ENCODE results near the gene CETN3.
"Not testable (repeated sequence)": the region's sequence is repeated elsewhere in the genome, so short reads cannot be mapped to it uniquely, and the experiment has no call there.

Gene CETN3

DNA sequence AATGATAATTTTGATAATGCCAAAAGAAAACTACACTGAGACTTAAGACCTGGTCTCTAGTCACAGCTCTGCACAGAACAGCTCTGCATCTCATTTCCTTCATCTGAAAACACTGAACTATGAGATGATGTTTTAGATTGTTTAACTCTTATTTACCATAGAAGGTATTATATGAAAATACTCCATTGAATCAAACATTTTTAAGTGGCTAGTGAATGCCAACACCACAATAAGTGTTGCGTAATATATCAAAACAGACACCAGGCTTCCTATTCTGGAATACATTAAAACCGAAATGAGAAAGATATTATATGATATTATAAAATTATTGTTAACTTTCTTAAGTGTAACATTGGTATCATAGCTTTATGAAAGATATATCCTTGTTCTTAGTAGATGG lies 14.6 kb downstream of the CETN3 start:
- ATAC-seq (no peak), DNase-seq (ENCODE audit: low spot score in 2 of 2) (no peak)
- Mint-ChIP-seq H3K9me3 (no peaks in the 10 kb centered on the region), H3K36me3 (peaks cover 32% of the 10 kb centered on the region), H3K4me3 (no peak overlapping the region), H3K27ac (no peak overlapping the region), H3K4me1 (no peaks in the 10 kb centered on the region)

DNA sequence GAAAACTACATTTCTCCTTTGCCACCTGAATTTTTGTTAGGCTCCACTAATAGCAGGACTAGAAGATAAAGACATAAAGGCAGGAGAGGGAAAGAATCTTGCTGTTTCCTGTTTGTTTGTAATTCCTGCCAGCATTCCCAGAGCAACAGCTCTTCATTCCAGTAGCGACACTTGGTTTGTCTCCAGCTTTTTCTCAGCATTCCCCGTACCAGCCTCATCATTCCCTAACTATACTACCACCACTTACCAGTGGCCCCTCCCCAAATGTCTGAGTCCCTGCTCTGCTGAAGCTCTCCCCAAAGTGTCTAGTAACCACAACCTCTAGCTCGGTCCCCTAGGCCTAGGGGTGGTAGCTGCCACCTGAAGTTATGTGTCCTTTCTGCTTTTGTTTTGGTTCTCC lies 18.6 kb downstream of the CETN3 start:
- no peak overlapping the region for H3K27ac Mint-ChIP-seq
- no peaks in the 10 kb centered on the region for H3K4me1 Mint-ChIP-seq
- H3K4me3 Mint-ChIP-seq: no peak overlapping the region
- DNase-seq (ENCODE audit: low spot score in 2 of 2) (no peak), ATAC-seq (no peak)
- H3K9me3 Mint-ChIP-seq: no peaks in the 10 kb centered on the region
- H3K36me3 Mint-ChIP-seq: peaks cover 12% of the 10 kb centered on the region

DNA sequence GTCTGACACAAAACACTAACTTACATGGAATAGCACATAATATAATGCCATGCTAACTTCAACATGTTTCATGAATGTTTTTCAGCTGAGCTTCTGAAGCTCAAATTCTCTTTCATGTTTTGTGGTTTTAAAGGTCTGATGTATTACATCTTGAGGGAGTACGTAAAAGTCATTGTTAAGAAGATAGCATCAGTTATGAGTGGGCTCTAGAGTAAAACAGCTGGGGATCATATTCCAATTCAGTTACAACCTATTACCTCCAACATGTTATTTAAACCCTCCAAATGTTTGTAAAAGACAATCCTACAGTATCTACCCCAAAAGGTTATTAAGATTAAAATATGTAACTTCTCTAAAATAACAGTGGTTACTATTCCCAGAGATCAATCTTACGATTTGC lies 19.2 kb downstream of the CETN3 start:
- DNase-seq (ENCODE audit: low spot score in 2 of 2): no peak
- ATAC-seq: no peak
- H3K9me3 Mint-ChIP-seq: no peaks in the 10 kb centered on the region
- no peaks in the 10 kb centered on the region for H3K4me1 Mint-ChIP-seq
- H3K36me3 Mint-ChIP-seq: peaks cover 12% of the 10 kb centered on the region
- no peak overlapping the region for H3K27ac Mint-ChIP-seq
- H3K4me3 Mint-ChIP-seq: no peak overlapping the region

DNA sequence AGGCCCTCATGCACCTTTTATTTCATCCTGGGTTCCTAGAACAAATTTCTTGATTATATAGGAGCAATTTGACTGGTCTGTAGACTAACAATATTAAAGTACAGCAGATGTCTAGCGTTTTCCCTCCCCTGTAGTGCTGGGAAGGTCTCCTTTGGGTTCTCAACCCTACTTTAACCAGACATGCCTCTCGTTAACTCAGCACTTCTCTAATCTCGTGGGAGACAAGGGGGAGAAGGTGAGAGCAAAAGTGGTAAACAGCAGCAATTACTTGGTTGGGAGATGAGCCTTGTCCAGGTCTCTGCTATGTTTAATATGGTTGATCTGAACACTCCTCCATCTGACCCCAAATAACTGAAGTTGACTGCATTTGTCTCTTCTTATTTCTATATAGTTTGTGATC lies 22.0 kb downstream of the CETN3 start:
- no peak for DNase-seq (ENCODE audit: low spot score in 2 of 2)
- Mint-ChIP-seq H3K27ac (no peak overlapping the region), H3K4me3 (no peak overlapping the region), H3K9me3 (no peaks in the 10 kb centered on the region), H3K4me1 (no peaks in the 10 kb centered on the region), H3K36me3 (peaks cover 3% of the 10 kb centered on the region)
- ATAC-seq: no peak

DNA sequence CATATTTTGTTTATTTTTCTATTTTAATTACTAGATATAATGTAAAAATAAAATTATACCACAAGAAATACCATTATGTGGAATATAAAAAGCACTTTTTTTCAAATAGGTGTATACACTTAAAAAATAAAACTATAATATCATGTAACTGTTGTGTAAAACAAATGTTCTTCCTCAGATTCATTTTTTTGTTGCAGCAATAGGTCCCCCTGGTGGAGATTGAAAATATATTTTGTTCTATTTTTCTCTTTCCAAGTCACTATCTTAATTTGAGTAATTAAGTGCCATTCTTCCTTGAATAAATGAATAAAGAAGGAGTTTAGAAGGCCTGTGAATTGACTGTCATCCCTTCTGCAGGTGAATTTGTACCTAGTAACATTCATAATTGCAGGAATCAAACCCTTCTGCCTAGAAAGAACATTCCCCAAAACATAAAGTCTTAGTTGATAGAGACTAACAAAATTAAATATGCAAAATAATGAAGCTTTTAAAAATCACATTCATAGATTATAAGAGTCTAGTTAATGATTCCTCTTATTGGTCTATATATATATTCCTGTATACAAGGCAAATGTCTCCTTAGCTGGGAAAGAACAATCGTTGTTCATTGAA lies 23.4 kb downstream of the CETN3 start:
- Mint-ChIP-seq H3K4me1 (no peaks in the 10 kb centered on the region), H3K9me3 (no peaks in the 10 kb centered on the region), H3K27ac (no peak overlapping the region), H3K4me3 (no peak overlapping the region), H3K36me3 (no peaks in the 10 kb centered on the region)
- ATAC-seq: no peak
- DNase-seq (ENCODE audit: low spot score in 2 of 2): no peak

DNA sequence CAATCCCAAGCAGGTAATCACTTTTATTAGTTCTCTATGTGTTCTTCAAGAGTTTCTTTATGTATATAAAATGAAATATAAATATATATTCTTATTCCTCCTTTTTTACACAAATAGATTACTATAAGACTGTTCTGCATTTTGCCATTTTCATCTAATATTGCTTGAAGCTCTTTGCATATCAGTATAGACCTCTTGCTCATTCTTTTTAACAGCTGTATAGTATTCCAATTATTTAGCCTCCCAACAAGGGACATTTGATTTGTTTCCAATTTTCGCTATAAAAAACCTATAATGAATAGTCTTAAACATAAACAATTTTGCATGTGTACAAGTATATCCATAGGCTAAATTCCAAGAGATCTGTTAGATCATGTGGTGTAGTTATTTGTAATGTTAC lies 25.2 kb downstream of the CETN3 start:
- Mint-ChIP-seq H3K4me1 (no peaks in the 10 kb centered on the region), H3K9me3 (no peaks in the 10 kb centered on the region), H3K4me3 (no peak overlapping the region), H3K27ac (no peak overlapping the region), H3K36me3 (no peaks in the 10 kb centered on the region)
- no peak for ATAC-seq
- DNase-seq (ENCODE audit: low spot score in 2 of 2): no peak

DNA sequence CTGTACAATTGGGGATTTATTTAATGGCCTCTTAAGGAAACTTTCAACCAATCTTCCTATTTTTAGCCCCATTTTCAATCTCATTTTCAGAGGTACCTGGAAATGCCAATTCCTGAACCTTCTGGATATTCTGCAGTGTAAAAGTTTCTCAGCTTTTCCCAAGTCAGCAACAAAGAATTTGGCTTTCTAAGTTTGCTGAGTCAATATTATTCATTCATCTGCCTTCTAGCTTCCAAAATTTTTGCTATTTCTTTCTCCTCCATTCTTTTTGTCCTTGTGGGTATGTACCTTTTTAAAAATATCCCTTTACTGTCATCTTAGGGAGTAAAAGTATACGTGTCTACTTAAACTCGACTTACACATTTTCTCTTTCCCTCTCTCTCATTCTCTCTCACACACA lies 25.7 kb downstream of the CETN3 start:
- H3K36me3 Mint-ChIP-seq: no peaks in the 10 kb centered on the region
- no peak overlapping the region for H3K4me3 Mint-ChIP-seq
- ATAC-seq: no peak
- no peaks in the 10 kb centered on the region for H3K9me3 Mint-ChIP-seq
- H3K4me1 Mint-ChIP-seq: no peaks in the 10 kb centered on the region
- H3K27ac Mint-ChIP-seq: no peak overlapping the region
- no peak for DNase-seq (ENCODE audit: low spot score in 2 of 2)

DNA sequence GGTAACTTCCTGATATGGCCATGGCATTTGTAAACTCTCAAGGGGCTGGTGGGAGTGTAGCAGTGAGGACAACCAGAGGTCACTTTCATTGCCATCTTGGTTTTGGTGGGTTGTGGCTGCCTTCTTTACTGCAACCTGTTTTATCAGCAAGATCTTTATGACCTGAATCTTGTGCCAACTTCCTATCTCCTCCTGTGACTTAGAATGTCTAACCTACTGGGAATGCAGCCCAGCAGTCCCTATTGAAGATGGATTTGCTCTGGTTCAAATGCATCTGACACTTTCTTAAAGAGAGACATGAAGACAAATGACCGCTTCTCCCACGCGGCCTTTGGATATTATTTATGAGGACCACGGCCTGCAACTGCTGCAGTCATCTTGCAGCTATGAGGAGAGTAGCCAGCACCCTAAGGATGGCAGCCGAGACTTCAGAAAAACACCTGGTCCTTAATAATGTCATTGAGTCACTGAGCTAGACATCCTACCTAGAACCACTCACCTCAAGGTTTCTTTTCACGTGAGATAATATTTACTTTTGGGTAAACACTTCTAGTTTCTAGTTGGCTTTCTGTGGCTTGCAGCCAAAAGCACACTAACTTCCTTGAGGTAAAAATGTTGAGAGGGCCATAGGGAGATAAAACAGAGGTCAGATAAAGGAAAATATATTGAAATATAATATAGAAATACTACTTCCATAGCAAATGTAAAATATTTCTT lies 28.2 kb downstream of the CETN3 start:
- H3K4me1 Mint-ChIP-seq: no peaks in the 10 kb centered on the region
- H3K9me3 Mint-ChIP-seq: no peaks in the 10 kb centered on the region
- no peaks in the 10 kb centered on the region for H3K36me3 Mint-ChIP-seq
- ATAC-seq: no peak
- DNase-seq (ENCODE audit: low spot score in 2 of 2): no peak
- no peak overlapping the region for H3K27ac Mint-ChIP-seq
- H3K4me3 Mint-ChIP-seq: no peak overlapping the region

DNA sequence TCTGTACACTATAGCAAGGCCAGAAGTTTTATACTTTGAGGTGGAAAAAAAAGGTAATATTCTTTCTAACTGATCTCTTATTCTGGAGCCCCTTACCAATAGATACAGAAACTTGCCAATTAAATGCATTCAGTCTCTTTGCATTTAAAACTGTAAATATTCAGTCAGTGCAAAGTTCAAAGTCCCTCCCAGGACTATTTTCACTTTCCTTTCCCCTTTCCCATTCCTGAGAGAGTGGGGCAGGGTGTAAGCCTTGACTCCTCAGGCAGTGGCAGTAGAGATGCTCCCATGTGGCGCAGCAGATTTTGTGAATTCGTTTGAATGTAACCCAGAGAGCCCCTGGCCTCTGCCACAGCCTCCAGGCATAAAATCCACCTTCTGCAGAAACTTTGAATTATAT lies 29.9 kb downstream of the CETN3 start:
- H3K4me1 Mint-ChIP-seq: no peaks in the 10 kb centered on the region
- no peaks in the 10 kb centered on the region for H3K36me3 Mint-ChIP-seq
- ATAC-seq (no peak), DNase-seq (ENCODE audit: low spot score in 2 of 2) (no peak)
- no peak overlapping the region for H3K4me3 Mint-ChIP-seq
- no peaks in the 10 kb centered on the region for H3K9me3 Mint-ChIP-seq
- H3K27ac Mint-ChIP-seq: no peak overlapping the region

DNA sequence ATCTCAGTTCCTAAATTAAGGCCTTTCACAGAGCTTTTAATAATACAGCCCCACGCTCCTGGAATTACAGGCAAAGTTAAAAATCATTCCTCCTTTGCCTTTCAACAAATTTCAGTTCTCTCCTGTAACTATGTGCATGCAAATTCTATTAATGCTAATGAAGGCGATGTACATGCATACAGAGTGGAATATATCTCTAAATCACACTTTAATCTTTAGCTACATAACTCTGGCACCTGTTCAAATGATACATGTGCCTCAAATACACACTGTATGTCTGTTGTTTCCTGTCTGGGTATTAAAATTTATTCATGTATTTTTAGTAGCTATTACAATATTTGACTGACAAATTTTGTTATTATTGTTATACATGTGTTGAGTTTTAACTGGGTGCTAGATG lies 30.8 kb downstream of the CETN3 start:
- DNase-seq (ENCODE audit: low spot score in 2 of 2): no peak
- no peaks in the 10 kb centered on the region for H3K4me1 Mint-ChIP-seq
- ATAC-seq: no peak
- H3K27ac Mint-ChIP-seq: no peak overlapping the region
- no peak overlapping the region for H3K4me3 Mint-ChIP-seq
- no peaks in the 10 kb centered on the region for H3K9me3 Mint-ChIP-seq
- H3K36me3 Mint-ChIP-seq: no peaks in the 10 kb centered on the region

DNA sequence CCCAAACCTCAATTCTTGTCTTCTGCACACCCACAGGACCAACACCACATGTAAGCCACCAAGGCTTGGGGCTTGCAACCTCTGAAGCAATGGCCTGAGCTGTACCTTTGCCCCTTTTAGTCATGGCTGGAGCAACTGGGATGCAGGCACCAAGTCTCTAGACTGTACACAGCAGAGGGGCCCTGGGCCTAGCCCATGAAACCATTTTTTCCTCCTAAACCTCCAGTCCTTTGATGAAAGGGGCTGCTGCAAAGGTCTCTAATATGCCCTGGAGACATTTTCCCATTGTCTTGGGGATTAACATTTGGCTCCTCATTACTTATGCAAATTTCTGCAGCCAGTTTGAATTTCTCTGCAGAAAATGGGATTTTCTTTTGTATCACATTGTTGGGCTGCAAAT lies 38.3 kb downstream of the CETN3 start:
- not testable (repeated sequence) for ATAC-seq; H3K27ac Mint-ChIP-seq; H3K4me3 Mint-ChIP-seq; H3K36me3 Mint-ChIP-seq; H3K9me3 Mint-ChIP-seq; H3K4me1 Mint-ChIP-seq; DNase-seq (ENCODE audit: low spot score in 2 of 2)

DNA sequence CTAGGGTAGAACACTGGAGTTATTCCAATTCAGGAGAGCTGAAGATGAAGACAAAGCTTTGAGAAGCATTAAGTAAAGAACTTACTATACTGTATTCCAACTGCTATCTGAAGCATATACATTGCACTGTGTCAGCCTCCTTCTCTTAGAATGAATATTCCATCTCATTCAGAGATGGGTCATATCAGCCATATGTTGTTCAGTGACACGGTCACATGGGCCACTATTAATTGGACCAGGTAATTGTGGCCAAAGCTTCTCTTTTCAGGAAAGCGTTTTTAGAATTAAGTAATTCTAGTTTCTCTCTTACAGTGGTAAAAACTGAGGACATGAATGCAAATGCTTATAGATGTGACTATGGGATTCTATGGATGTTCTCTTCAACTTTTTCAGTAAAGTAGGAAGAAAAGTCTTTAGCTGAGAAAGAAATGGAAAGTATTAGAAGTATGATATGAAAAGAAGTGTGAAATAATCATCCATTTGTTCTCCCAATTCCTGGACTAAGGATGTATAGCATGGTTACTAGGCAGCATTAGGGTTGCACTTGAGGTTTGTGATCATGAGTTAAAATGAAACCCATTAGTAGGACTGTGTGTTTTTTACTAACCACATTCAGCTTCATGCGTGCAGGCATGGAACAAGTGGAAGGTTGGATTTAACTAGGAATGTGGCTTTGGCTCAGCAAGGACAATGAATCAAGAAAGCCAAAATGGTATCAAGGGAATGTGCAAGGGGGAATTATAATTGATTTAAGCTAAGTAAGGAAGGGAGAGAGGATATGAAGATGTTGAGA lies 40.9 kb downstream of the CETN3 start:
- H3K36me3 Mint-ChIP-seq: no peaks in the 10 kb centered on the region
- ATAC-seq (no peak), DNase-seq (ENCODE audit: low spot score in 2 of 2) (no peak)
- no peak overlapping the region for H3K4me3 Mint-ChIP-seq
- H3K4me1 Mint-ChIP-seq: no peaks in the 10 kb centered on the region
- peaks cover 2% of the 10 kb centered on the region for H3K9me3 Mint-ChIP-seq
- H3K27ac Mint-ChIP-seq: no peak overlapping the region

DNA sequence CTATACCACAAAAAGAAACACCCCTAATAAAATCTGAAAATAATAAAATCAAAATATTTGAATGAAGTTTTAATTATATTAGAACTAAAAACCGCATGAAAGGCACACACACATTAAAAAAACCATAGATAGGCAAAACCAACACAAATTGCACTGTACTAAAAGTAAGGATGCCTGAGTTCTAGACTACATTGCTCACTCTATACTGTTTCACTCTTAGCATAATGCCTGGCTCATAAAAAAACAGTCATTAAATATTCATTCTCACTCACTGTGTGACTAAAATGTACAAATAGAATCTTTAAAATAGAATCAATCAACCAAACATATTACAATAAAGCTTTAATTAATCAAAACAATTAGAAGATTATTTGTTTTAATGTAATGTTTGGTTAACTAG lies 41.7 kb downstream of the CETN3 start:
- Mint-ChIP-seq H3K27ac (no peak overlapping the region), H3K4me3 (no peak overlapping the region), H3K9me3 (peaks cover 2% of the 10 kb centered on the region), H3K36me3 (no peaks in the 10 kb centered on the region), H3K4me1 (no peaks in the 10 kb centered on the region)
- DNase-seq (ENCODE audit: low spot score in 2 of 2) (no peak), ATAC-seq (no peak)

DNA sequence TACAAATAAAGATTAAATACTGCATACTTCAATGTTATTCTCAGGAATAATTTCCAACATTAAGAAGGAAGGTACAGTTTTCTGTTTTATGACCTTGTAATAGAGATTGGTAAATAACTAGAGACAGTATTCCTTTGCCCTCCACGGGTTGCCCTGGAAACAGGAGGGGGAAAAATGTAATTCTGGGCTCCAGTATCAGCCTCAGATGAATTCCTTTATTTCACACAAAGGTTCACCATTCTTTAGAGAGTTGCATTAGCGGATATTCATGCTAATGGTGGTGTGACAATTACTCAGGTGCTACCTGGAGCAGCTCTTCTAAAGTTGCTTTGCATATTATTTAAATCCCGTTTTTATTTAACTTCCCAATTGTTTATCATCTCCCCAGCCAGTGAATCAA lies 42.6 kb downstream of the CETN3 start:
- Mint-ChIP-seq H3K4me3 (no peak overlapping the region), H3K9me3 (peaks cover 2% of the 10 kb centered on the region), H3K27ac (no peak overlapping the region), H3K36me3 (no peaks in the 10 kb centered on the region), H3K4me1 (no peaks in the 10 kb centered on the region)
- ATAC-seq (no peak), DNase-seq (ENCODE audit: low spot score in 2 of 2) (no peak)

DNA sequence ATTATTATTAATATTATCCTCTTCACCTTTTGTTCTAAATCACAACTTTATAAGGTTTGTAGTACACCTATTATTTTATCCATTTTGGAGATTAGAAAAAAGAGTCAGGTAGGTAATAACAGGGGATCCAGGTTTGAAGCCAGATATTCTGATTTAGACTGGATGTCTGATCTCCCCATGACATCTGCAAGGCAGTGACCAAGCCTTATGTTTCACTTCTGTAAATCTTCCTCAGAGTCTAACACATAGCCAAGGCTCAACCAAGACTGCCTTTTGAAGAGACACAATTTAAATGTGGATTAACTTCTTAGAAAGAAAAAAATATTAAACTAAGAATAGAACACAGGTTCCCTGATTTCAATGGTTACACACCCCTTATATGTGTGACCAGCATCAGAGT lies 44.2 kb downstream of the CETN3 start:
- Mint-ChIP-seq H3K4me3 (no peak overlapping the region), H3K4me1 (no peaks in the 10 kb centered on the region), H3K36me3 (no peaks in the 10 kb centered on the region), H3K9me3 (no peaks in the 10 kb centered on the region), H3K27ac (no peak overlapping the region)
- ATAC-seq (no peak), DNase-seq (ENCODE audit: low spot score in 2 of 2) (no peak)

All from stimulated activated effector memory CD8-positive, alpha-beta T cell treated with anti-CD3 and anti-CD28 coated beads, Interleukin-12 subunit alpha, Interleukin-12 subunit beta, amount 100 ng/mL, for 72 hours (primary cell).